H9 (cell line): ENCODE measurements around the gene RADX. TPM values are rescaled to one million over a fixed set of nuclear protein-coding genes. Genes with fewer than 3 reads are reported as not detected.

Source experiments
- DNase-seq: peaks from one replicate; pipeline ENCODE4 v3.0.0-alpha.2; 2017
- H2AFZ ChIP-seq: one replicate; pipeline ENCODE4 v1.6.1; 2013; ENCODE audit warnings: mild to moderate bottlenecking, low read length, control low read depth, moderate library complexity
- H2AK5ac ChIP-seq: 2 replicates; pipeline ENCODE4 v1.6.1; 2013; ENCODE audit warnings: low read length, control low read depth, mixed read lengths; ENCODE audit not compliant: insufficient read length
- H2BK120ac ChIP-seq: one replicate; pipeline ENCODE4 v1.6.1; 2013; ENCODE audit warnings: low read depth, mild to moderate bottlenecking, low read length, control low read depth, inconsistent platforms; ENCODE audit not compliant: poor library complexity, severe bottlenecking
- H2BK12ac ChIP-seq: 2 replicates; pipeline ENCODE4 v1.6.1; 2013; ENCODE audit warnings: low read length, control low read depth, mixed read lengths, low read depth; ENCODE audit not compliant: insufficient read length
- H2BK15ac ChIP-seq: 2 replicates; pipeline ENCODE4 v1.6.1; 2013; ENCODE audit warnings: low read depth, low read length, control low read depth
- H2BK20ac ChIP-seq: one replicate; pipeline ENCODE4 v1.6.1; 2013; ENCODE audit warnings: low read depth, mild to moderate bottlenecking, low read length, control low read depth, inconsistent platforms; ENCODE audit not compliant: poor library complexity, severe bottlenecking
- H2BK5ac ChIP-seq: 2 replicates; pipeline ENCODE4 v1.6.1; 2013; ENCODE audit warnings: low read length, control low read depth, mixed read lengths; ENCODE audit not compliant: insufficient read length
- H3K14ac ChIP-seq: 2 replicates; pipeline ENCODE4 v1.6.1; 2013; ENCODE audit warnings: low read length, control low read depth; ENCODE audit not compliant: insufficient read depth
- H3K18ac ChIP-seq: 2 replicates; pipeline ENCODE4 v1.6.1; 2013; ENCODE audit warnings: low read depth, mild to moderate bottlenecking, mixed read lengths, low read length, control low read depth; ENCODE audit not compliant: insufficient read length
- H3K23ac ChIP-seq: 2 replicates; pipeline ENCODE4 v1.6.1; 2013; ENCODE audit warnings: low read length, control low read depth, mixed read lengths, low read depth; ENCODE audit not compliant: insufficient read length
- H3K23me2 ChIP-seq: 2 replicates; pipeline ENCODE4 v1.6.1; 2013; ENCODE audit warnings: low read depth, mild to moderate bottlenecking, mixed read lengths, low read length, control low read depth; ENCODE audit not compliant: insufficient read length, poor library complexity, severe bottlenecking
- H3K27ac ChIP-seq: 2 replicates; pipeline ENCODE4 v1.5.1; 2013; ENCODE audit warnings: low read length, control low read depth, mixed read lengths, low read depth; ENCODE audit not compliant: insufficient read length
- H3K27me3 ChIP-seq: 2 replicates; pipeline ENCODE4 v1.6.1; 2013; ENCODE audit warnings: low read length, control low read depth, inconsistent platforms; ENCODE audit not compliant: insufficient read depth
- H3K4ac ChIP-seq: 2 replicates; pipeline ENCODE4 v1.6.1; 2013; ENCODE audit warnings: low read depth, mild to moderate bottlenecking, control low read depth, inconsistent platforms, low read length, moderate library complexity
- H3K4me1 ChIP-seq: 2 replicates; pipeline ENCODE4 v1.6.1; 2013; ENCODE audit warnings: low read length, control low read depth, inconsistent platforms; ENCODE audit not compliant: insufficient read depth
- H3K4me2 ChIP-seq: 2 replicates; pipeline ENCODE4 v1.6.1; 2013; ENCODE audit warnings: low read length, control low read depth, mixed read lengths; ENCODE audit not compliant: insufficient read length, insufficient read depth
- H3K56ac ChIP-seq: 2 replicates; pipeline ENCODE4 v1.6.1; 2013; ENCODE audit warnings: low read depth, mild to moderate bottlenecking, mixed read lengths, low read length, control low read depth; ENCODE audit not compliant: insufficient read length
- H3K79me1 ChIP-seq: 2 replicates; pipeline ENCODE4 v1.6.1; 2013; ENCODE audit warnings: low read depth, mild to moderate bottlenecking, moderate library complexity, low read length, control low read depth, inconsistent platforms; ENCODE audit not compliant: insufficient read depth, poor library complexity, severe bottlenecking
- H3K79me2 ChIP-seq: 2 replicates; pipeline ENCODE4 v1.6.1; 2013; ENCODE audit warnings: low read length, control low read depth, inconsistent platforms; ENCODE audit not compliant: insufficient read depth
- H3K9ac ChIP-seq: 2 replicates; pipeline ENCODE4 v1.6.1; 2013; ENCODE audit warnings: low read length, control low read depth, mixed read lengths; ENCODE audit not compliant: insufficient read length; ENCODE audit errors: extremely low read depth
- H3K9me3 ChIP-seq: one replicate; pipeline ENCODE4 v1.6.1; 2013; ENCODE audit warnings: low read depth, low read length, inconsistent platforms; ENCODE audit not compliant: control insufficient read depth
- H3T11ph ChIP-seq: one replicate; pipeline ENCODE4 v1.6.1; 2013; ENCODE audit warnings: mild to moderate bottlenecking, low read length, control low read depth, inconsistent platforms
- H4K20me1 ChIP-seq: one replicate; pipeline ENCODE4 v1.6.1; 2013; ENCODE audit not compliant: control insufficient read depth, insufficient read length, insufficient read depth
- H4K5ac ChIP-seq: 2 replicates; pipeline ENCODE4 v1.6.1; 2013; ENCODE audit warnings: low read depth, mild to moderate bottlenecking, mixed read lengths, low read length, control low read depth; ENCODE audit not compliant: insufficient read length
- H4K8ac ChIP-seq: replicated peaks from 2 replicates; pipeline ENCODE4 v1.6.1; 2013; ENCODE audit warnings: low read length, control low read depth, mixed read lengths, low read depth; ENCODE audit not compliant: insufficient read length
- H4K91ac ChIP-seq: 2 replicates; pipeline ENCODE4 v1.6.1; 2013; ENCODE audit warnings: low read depth, mild to moderate bottlenecking, moderate library complexity, mixed read lengths, low read length, control low read depth; ENCODE audit not compliant: insufficient read length
- H3K27ac Mint-ChIP-seq, 3 experiments: 2 replicates in 2 of 3; 3 replicates in 1 of 3; pipeline ENCODE4 v1.8.0; 2020 to 2021; ENCODE audit warnings: mixed read lengths in 3 of 3, mild to moderate bottlenecking in 1 of 3, moderate library complexity in 1 of 3
- H3K27me3 Mint-ChIP-seq: 2 replicates; pipeline ENCODE4 v1.8.0; 2021; ENCODE audit warnings: low read depth, mild to moderate bottlenecking, moderate library complexity, mixed read lengths
- H3K36me3 Mint-ChIP-seq, 3 experiments: 2 replicates in 2 of 3; 3 replicates in 1 of 3; pipeline ENCODE4 v1.8.0; 2020 to 2021; ENCODE audit warnings: low read depth in 3 of 3, mixed read lengths in 3 of 3; ENCODE audit not compliant: insufficient read depth in 1 of 3
- H3K4me1 Mint-ChIP-seq, 2 experiments: 2 replicates each; pipeline ENCODE4 v1.8.0; 2020; ENCODE audit warnings: mixed read lengths in 2 of 2
- H3K4me3 Mint-ChIP-seq, 2 experiments: 2 replicates in 1 of 2; 3 replicates in 1 of 2; pipeline ENCODE4 v1.8.0; 2020 to 2021; ENCODE audit warnings: mild to moderate bottlenecking in 2 of 2, mixed read lengths in 2 of 2, moderate library complexity in 1 of 2
- H3K9me3 Mint-ChIP-seq, 2 experiments: 2 replicates in 1 of 2; 3 replicates in 1 of 2; pipeline ENCODE4 v1.8.0; 2020; ENCODE audit warnings: mild to moderate bottlenecking in 2 of 2, mixed read lengths in 2 of 2, moderate library complexity in 1 of 2
- WGBS: extraction: QIAGEN DNeasy Blood & Tissue Kit; methylation state at CpG from one replicate; pipeline ENCODE4 v1.1.7; 2013; ENCODE audit warnings: missing lambda C conversion rate, low lambda C conversion rate, mixed read lengths; ENCODE audit not compliant: insufficient read length; ENCODE audit errors: extremely low coverage; 5-methylcytosine and 5-hydroxymethylcytosine counted together
- total RNA-seq: library from RNA; stranded (reverse); gene quantifications from 2 replicates; pipeline ENCODE4 v1.2.1, GENCODE V29; 2021
- TF ChIP-seq, protein P1 (sequence below): fragments of 200-600 bp; sonication (generic); conservative IDR thresholded peaks from 3 replicates; pipeline ENCODE4 v1.8.0; 2021; ENCODE audit warnings: antibody characterized with exemption, mild to moderate bottlenecking

Gene RADX
- total RNA-seq, 1 experiment from 2014 or later, result 1.5 TPM

DNA sequence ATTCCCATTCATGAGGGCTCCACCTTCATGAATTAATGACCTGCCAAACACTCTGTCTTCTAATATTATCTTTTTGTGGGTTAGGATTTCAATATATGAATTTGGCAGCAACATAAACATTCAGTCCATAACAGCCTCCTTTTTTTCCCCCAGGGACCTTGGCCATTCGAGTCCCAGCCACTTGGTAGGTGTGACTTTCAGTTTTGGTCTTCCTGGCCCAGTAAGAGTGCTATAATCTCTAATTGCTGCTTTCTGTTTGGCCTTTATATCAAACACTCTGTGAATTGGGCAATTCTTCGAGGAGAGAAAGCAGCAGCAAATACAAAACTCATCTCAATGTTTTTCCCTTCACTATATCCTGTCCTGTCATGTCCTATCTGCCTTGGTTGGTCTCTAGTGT is 12.4 kb upstream of the RADX start:
- Mint-ChIP-seq H3K9me3 (peaks cover 5 to 57% of the 10 kb centered on the region in 2 experiments), H3K36me3 (peaks cover 0 to 3% (median 0%) of the 10 kb centered on the region in 3 experiments; a peak in 2 of 7 replicates), H3K27me3 (no peaks in the 10 kb centered on the region), H3K4me1 (no peaks in the 10 kb centered on the region), H3K27ac (no peak overlapping the region), H3K4me3 (no peak overlapping the region)
- Histone ChIP-seq H2BK20ac (no peak overlapping the region), H2BK12ac (no peak overlapping the region), H3K56ac (no peak overlapping the region), H4K91ac (no peak overlapping the region), H4K20me1 (no peaks in the 10 kb centered on the region), H2AFZ (no peak overlapping the region), H3K79me2 (no peaks in the 10 kb centered on the region), H4K8ac (no peak overlapping the region), H3K23me2 (no peaks in the 10 kb centered on the region), H3K4me1 (no peaks in the 10 kb centered on the region), H3K4ac (no peak overlapping the region), H3K18ac (no peak overlapping the region), H3K9me3 (no peaks in the 10 kb centered on the region), H2BK5ac (no peak overlapping the region), H3K4me2 (no peak overlapping the region), H3K14ac (no peak overlapping the region), H3K27me3 (no peaks in the 10 kb centered on the region), H3K9ac (no peak overlapping the region), H2BK15ac (no peak overlapping the region), H2BK120ac (no peak overlapping the region), H3K23ac (no peak overlapping the region), H2AK5ac (no peak overlapping the region), H3T11ph (no peak overlapping the region), H4K5ac (no peak overlapping the region), H3K79me1 (no peaks in the 10 kb centered on the region), H3K27ac (no peak overlapping the region)
- TF ChIP-seq, protein P1, sequence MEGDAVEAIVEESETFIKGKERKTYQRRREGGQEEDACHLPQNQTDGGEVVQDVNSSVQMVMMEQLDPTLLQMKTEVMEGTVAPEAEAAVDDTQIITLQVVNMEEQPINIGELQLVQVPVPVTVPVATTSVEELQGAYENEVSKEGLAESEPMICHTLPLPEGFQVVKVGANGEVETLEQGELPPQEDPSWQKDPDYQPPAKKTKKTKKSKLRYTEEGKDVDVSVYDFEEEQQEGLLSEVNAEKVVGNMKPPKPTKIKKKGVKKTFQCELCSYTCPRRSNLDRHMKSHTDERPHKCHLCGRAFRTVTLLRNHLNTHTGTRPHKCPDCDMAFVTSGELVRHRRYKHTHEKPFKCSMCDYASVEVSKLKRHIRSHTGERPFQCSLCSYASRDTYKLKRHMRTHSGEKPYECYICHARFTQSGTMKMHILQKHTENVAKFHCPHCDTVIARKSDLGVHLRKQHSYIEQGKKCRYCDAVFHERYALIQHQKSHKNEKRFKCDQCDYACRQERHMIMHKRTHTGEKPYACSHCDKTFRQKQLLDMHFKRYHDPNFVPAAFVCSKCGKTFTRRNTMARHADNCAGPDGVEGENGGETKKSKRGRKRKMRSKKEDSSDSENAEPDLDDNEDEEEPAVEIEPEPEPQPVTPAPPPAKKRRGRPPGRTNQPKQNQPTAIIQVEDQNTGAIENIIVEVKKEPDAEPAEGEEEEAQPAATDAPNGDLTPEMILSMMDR, result no peak
- no CpG with 5 or more reads among the region's 2 CpGs for WGBS
- no peak for DNase-seq
